H1 (cell line): Measurements from ENCODE around the gene DEFB113. TPM values are rescaled to one million over a fixed set of nuclear protein-coding genes. Genes with fewer than 3 reads are reported as not detected.

Experiments used
- CTCF ChIA-PET: fragments of 300-600 bp; sonication (Branson Sonifier 250); formaldehyde crosslinking; loops from one replicate; lab custom pipeline; 2021; ENCODE audit not compliant: partially characterized antibody; lab: Charles Lee
- POLR2A ChIA-PET: fragments of 300-600 bp; sonication (Branson Sonifier 250); formaldehyde crosslinking; loops from one replicate; lab custom pipeline; 2021; ENCODE audit warnings: inconsistent platforms; ENCODE audit not compliant: partially characterized antibody; lab: Charles Lee
- DNase-seq, 2 experiments: peaks; one replicate each; pipeline versions ENCODE4 v3.0.0 to v3.0.0-alpha.2; 2010 to 2022; ENCODE audit warnings: low spot score in 2 of 2, low read depth in 1 of 2, mixed read lengths in 1 of 2
- FAIRE-seq: peaks from 2 replicates; lab custom pipeline; 2011; peaks lifted over from hg19 to GRCh38; lab: Jason Lieb, UNC
- H2AFZ ChIP-seq: 2 replicates; pipeline ENCODE4 v1.8.1; 2012; ENCODE audit warnings: low read length, inconsistent platforms
- H2AK5ac ChIP-seq: 2 replicates; pipeline ENCODE4 v1.6.1; 2013; ENCODE audit warnings: low read depth, low read length
- H2BK120ac ChIP-seq: replicated peaks from 2 replicates; pipeline ENCODE3; 2013; ENCODE audit warnings: low read depth, low read length, inconsistent platforms
- H2BK12ac ChIP-seq: 2 replicates; pipeline ENCODE4 v1.6.1; 2013; ENCODE audit warnings: low read depth, low read length
- H2BK15ac ChIP-seq: 2 replicates; pipeline ENCODE4 v1.6.1; 2013; ENCODE audit warnings: low read length
- H2BK20ac ChIP-seq: 2 replicates; pipeline ENCODE4 v1.6.1; 2013; ENCODE audit warnings: low read length
- H2BK5ac ChIP-seq: 2 replicates; pipeline ENCODE4 v1.6.1; 2013; ENCODE audit warnings: low read depth, low read length
- H3K14ac ChIP-seq: 2 replicates; pipeline ENCODE4 v1.6.1; 2013; ENCODE audit warnings: inconsistent platforms; ENCODE audit not compliant: insufficient read length
- H3K18ac ChIP-seq: 2 replicates; pipeline ENCODE4 v1.6.1; 2013; ENCODE audit warnings: low read length; ENCODE audit errors: extremely low read depth
- H3K23ac ChIP-seq: 2 replicates; pipeline ENCODE4 v1.6.1; 2013; ENCODE audit warnings: inconsistent platforms; ENCODE audit not compliant: insufficient read length
- H3K23me2 ChIP-seq: 2 replicates; pipeline ENCODE4 v1.6.1; 2013; ENCODE audit warnings: low read depth, low read length
- H3K27ac ChIP-seq: 2 replicates; pipeline ENCODE4 v1.6.1; 2011; ENCODE audit warnings: low read depth, low read length, inconsistent platforms
- H3K27me3 ChIP-seq, 4 experiments: replicated peaks in 1 of 4; 1 replicate in 1 of 4; 2 replicates in 3 of 4; pipeline versions ENCODE4 v1.6.1 to v1.8.1; 2011 to 2013; ENCODE audit warnings: low read length in 3 of 4, mild to moderate bottlenecking in 3 of 4, inconsistent platforms in 2 of 4, mixed read lengths in 2 of 4, moderate library complexity in 1 of 4; ENCODE audit not compliant: control insufficient read depth in 3 of 4, insufficient read depth in 3 of 4; ENCODE audit errors: extremely low read depth in 1 of 4
- H3K36me3 ChIP-seq, 4 experiments: 2 replicates each; pipeline versions ENCODE4 v1.6.1 to v1.8.1; 2011 to 2013; ENCODE audit warnings: mild to moderate bottlenecking in 4 of 4, low read length in 3 of 4, moderate library complexity in 2 of 4, control low read depth in 1 of 4, inconsistent platforms in 1 of 4; ENCODE audit not compliant: insufficient read depth in 4 of 4, control insufficient read depth in 2 of 4
- H3K4ac ChIP-seq: replicated peaks from 2 replicates; pipeline ENCODE3; 2013; ENCODE audit warnings: low read length, low read depth, mixed read lengths, inconsistent platforms; ENCODE audit not compliant: insufficient read length
- H3K4me1 ChIP-seq, 4 experiments: replicated peaks in 1 of 4; 1 replicate in 1 of 4; 2 replicates in 3 of 4; pipeline versions ENCODE4 v1.6.1 to v1.8.1; 2011 to 2013; ENCODE audit warnings: low read length in 3 of 4, inconsistent platforms in 2 of 4, mixed read lengths in 1 of 4; ENCODE audit not compliant: insufficient read depth in 4 of 4, control insufficient read depth in 3 of 4
- H3K4me2 ChIP-seq, 2 experiments: 2 replicates each; pipeline versions ENCODE4 v1.6.1 to v1.8.1; 2011 to 2013; ENCODE audit warnings: low read depth in 2 of 2, low read length in 2 of 2, control low read depth in 1 of 2, inconsistent platforms in 1 of 2, mild to moderate bottlenecking in 1 of 2; ENCODE audit not compliant: insufficient read depth in 1 of 2
- H3K4me3 ChIP-seq, 4 experiments: fragments of 200-600, 300-600 bp in 1 of 4; sonication (generic), shearing (Covaris generic), sonication (Bioruptor Twin) in 1 of 4; 2 replicates each; pipeline versions ENCODE4 v1.5.1 to v1.8.1; 2011 to 2016; ENCODE audit warnings: low read length in 4 of 4, low read depth in 3 of 4, control low read depth in 2 of 4, inconsistent platforms in 2 of 4, mild to moderate bottlenecking in 2 of 4, mixed read lengths in 1 of 4, moderate library complexity in 1 of 4; ENCODE audit not compliant: insufficient read depth in 2 of 4; ENCODE audit errors: extremely low read depth in 1 of 4
- H3K56ac ChIP-seq: replicated peaks from 2 replicates; pipeline ENCODE3; 2013; ENCODE audit warnings: low read depth, mild to moderate bottlenecking, mixed read lengths, low read length, inconsistent platforms; ENCODE audit not compliant: insufficient read length
- H3K79me1 ChIP-seq: 2 replicates; pipeline ENCODE4 v1.6.1; 2013; ENCODE audit warnings: low read depth, low read length, control low read depth
- H3K79me2 ChIP-seq, 2 experiments: 2 replicates each; pipeline versions ENCODE4 v1.6.1 to v1.8.1; 2012 to 2013; ENCODE audit warnings: low read length in 2 of 2, mild to moderate bottlenecking in 2 of 2, inconsistent platforms in 1 of 2; ENCODE audit not compliant: insufficient read depth in 2 of 2, control insufficient read depth in 1 of 2
- H3K9ac ChIP-seq, 4 experiments: replicated peaks in 1 of 4; 1 replicate in 1 of 4; 2 replicates in 3 of 4; pipeline versions ENCODE4 v1.6.1 to v1.8.1; 2011 to 2013; ENCODE audit warnings: low read depth in 3 of 4, low read length in 3 of 4, control low read depth in 2 of 4, mild to moderate bottlenecking in 2 of 4, moderate library complexity in 2 of 4, inconsistent platforms in 1 of 4; ENCODE audit errors: extremely low read depth in 1 of 4
- H3K9me3 ChIP-seq, 2 experiments: 2 replicates each; pipeline versions ENCODE4 v1.6.1 to v1.8.1; 2012 to 2013; ENCODE audit warnings: mild to moderate bottlenecking in 2 of 2, moderate library complexity in 2 of 2, control low read depth in 1 of 2, inconsistent platforms in 1 of 2, low read depth in 1 of 2, low read length in 1 of 2, mixed read lengths in 1 of 2; ENCODE audit not compliant: insufficient read depth in 2 of 2
- H4K20me1 ChIP-seq, 2 experiments: replicated peaks in 1 of 2; 2 replicates each; pipeline versions ENCODE3 to v1.8.1; 2011 to 2013; ENCODE audit warnings: inconsistent platforms in 2 of 2, low read length in 2 of 2, mild to moderate bottlenecking in 1 of 2; ENCODE audit not compliant: insufficient read depth in 2 of 2, control insufficient read depth in 1 of 2
- H4K5ac ChIP-seq: 2 replicates; pipeline ENCODE4 v1.6.1; 2013; ENCODE audit warnings: low read length, low read depth, mixed read lengths, inconsistent platforms; ENCODE audit not compliant: insufficient read length
- H4K8ac ChIP-seq: 2 replicates; pipeline ENCODE4 v1.8.0; 2013; ENCODE audit warnings: mild to moderate bottlenecking, moderate library complexity, low read length, inconsistent platforms; ENCODE audit not compliant: insufficient read depth; ENCODE audit errors: extremely low read depth
- H4K91ac ChIP-seq: replicated peaks from 2 replicates; pipeline ENCODE3; 2013; ENCODE audit warnings: low read length, mixed read lengths, inconsistent platforms; ENCODE audit not compliant: insufficient read length
- ATF2 ChIP-seq: IDR thresholded peaks from 2 replicates; pipeline ENCODE4 v1.6.1; 2012; ENCODE audit warnings: low read length, inconsistent platforms
- CREB1 ChIP-seq: IDR thresholded peaks from 2 replicates; pipeline ENCODE4 v1.6.1; 2012; ENCODE audit warnings: inconsistent platforms
- GTF2F1 ChIP-seq: IDR thresholded peaks from 2 replicates; pipeline ENCODE4 v1.6.1; 2012; ENCODE audit warnings: low read depth, low read length, improper control_type of control experiment, borderline replicate concordance
- NANOG ChIP-seq: IDR thresholded peaks from 2 replicates; pipeline ENCODE4 v1.6.1; 2011; ENCODE audit warnings: low read length, low read depth, mild to moderate bottlenecking, inconsistent platforms; ENCODE audit not compliant: insufficient read depth, poor library complexity, severe bottlenecking
- PHF8 ChIP-seq: fragments of 200-600 bp; sonication (generic); conservative IDR thresholded peaks from 2 replicates; pipeline ENCODE4 v1.7.1; 2012; ENCODE audit warnings: low read depth, mild to moderate bottlenecking, inconsistent platforms, low read length, moderate library complexity
- POLR2A ChIP-seq, 2 experiments: IDR thresholded peaks; 1 replicate in 1 of 2; 2 replicates in 1 of 2; pipeline ENCODE4 v1.6.1; 2011; ENCODE audit warnings: low read depth in 2 of 2, low read length in 2 of 2, mild to moderate bottlenecking in 2 of 2; ENCODE audit errors: control extremely low read depth in 1 of 2
- RNF2 ChIP-seq: fragments of 200-900, 300-1000 bp; sonication (generic); IDR thresholded peaks from 2 replicates; pipeline ENCODE4 v1.7.1; 2016; ENCODE audit warnings: borderline replicate concordance, low read depth, mild to moderate bottlenecking, antibody characterized with exemption, low read length; ENCODE audit not compliant: poor library complexity, severe bottlenecking; ENCODE audit errors: missing control alignments
- SP2 ChIP-seq: IDR thresholded peaks from 2 replicates; pipeline ENCODE4 v1.6.1; 2012; ENCODE audit warnings: mild to moderate bottlenecking, low read length, inconsistent platforms
- TCF12 ChIP-seq: IDR thresholded peaks from 2 replicates; pipeline ENCODE4 v1.6.1; 2011; ENCODE audit warnings: low read depth, mild to moderate bottlenecking, low read length
- ZNF274 ChIP-seq: IDR thresholded peaks from 2 replicates; pipeline ENCODE4 v1.7.0; 2012; ENCODE audit warnings: low read length, borderline replicate concordance; ENCODE audit errors: extremely low read depth
- WGBS, 2 experiments: shearing (Covaris generic) in 1 of 2; methylation state at CpG; one replicate each; pipeline versions ENCODE4 v1.1.6 to v1.1.7; 2013 to 2015; ENCODE audit warnings: low lambda C conversion rate in 2 of 2, mixed read lengths in 2 of 2, inconsistent platforms in 1 of 2, low coverage in 1 of 2, missing lambda C conversion rate in 1 of 2; ENCODE audit not compliant: insufficient replicate concordance in 2 of 2, insufficient coverage in 1 of 2, insufficient read length in 1 of 2; ENCODE audit errors: extremely low coverage in 1 of 2, missing lambda C conversion rate in 1 of 2; 5-methylcytosine and 5-hydroxymethylcytosine counted together
- polyA plus RNA-seq, 7 experiments: library from polyadenylated mRNA; depleted of rRNA in 3 of 7; stranded (reverse) in 5 of 7; unstranded in 2 of 7; fragments of >200 nt in 5 of 7; fragments of 200-250 nt in 2 of 7; gene quantifications; 1 replicate in 5 of 7; 2 replicates in 1 of 7; 4 replicates in 1 of 7; pipeline versions ENCODE4 v1.2.1 to v1.2.3, GENCODE V29; 2011 to 2013; ENCODE audit warnings: missing spikeins in 2 of 7, mixed read lengths in 2 of 7
- total RNA-seq: library from RNA; stranded (reverse); fragmentation: NEBNext Ultra II Directional; extraction: Animal tissue kit (Norgen Biotek cat#: 25700); gene quantifications from 2 replicates; pipeline ENCODE4 v1.2.1, GENCODE V29; 2021
- TF ChIP-seq, protein P1 (sequence below): IDR thresholded peaks from 2 replicates; pipeline ENCODE4 v1.6.1; 2012; ENCODE audit warnings: inconsistent platforms

The DEFB113 gene
- total and polyA plus RNA-seq, 2 of the 8 experiments (the other 6 are each of a cell fraction or from before 2014, with no cell fraction given) = not detected

GRCh38 chr6:49933526-49933925, 35.9 kb downstream of the DEFB113 start:
- no peak overlapping the region for H3K14ac ChIP-seq
- no peak overlapping the region for H3K4me2 ChIP-seq
- H3K4me3 ChIP-seq = no peak overlapping the region
- ChIA-PET POLR2A (no interaction called here), CTCF (interaction anchor here (1.3 kb wide), 1 partner anchor 9 kb away, joined by 4 read pairs; no protein-coding TSS in a partner anchor)
- no peak overlapping the region for H2BK12ac ChIP-seq
- H2BK120ac ChIP-seq = no peak overlapping the region
- H3K18ac ChIP-seq = no peak overlapping the region
- no peak overlapping the region for H4K5ac ChIP-seq
- no peak for FAIRE-seq
- 82% methylated on average over 13 of the region's 21 CpGs; no CpG with 5 or more reads in 1 of the 2 experiments for WGBS, 2 experiments
- no peak overlapping the region for H4K91ac ChIP-seq
- no peak for DNase-seq
- H3K23me2 ChIP-seq = no peaks in the 10 kb centered on the region
- H4K20me1 ChIP-seq = no peaks in the 10 kb centered on the region
- no peak overlapping the region for H3K23ac ChIP-seq
- no peak overlapping the region for H2BK20ac ChIP-seq
- H2BK15ac ChIP-seq = no peak overlapping the region
- H3K79me1 ChIP-seq = no peaks in the 10 kb centered on the region
- no peak overlapping the region for H2AK5ac ChIP-seq
- H3K4ac ChIP-seq = no peak overlapping the region
- no peak overlapping the region for H3K9ac ChIP-seq
- no peaks in the 10 kb centered on the region for H3K27me3 ChIP-seq
- no peaks in the 10 kb centered on the region for H3K9me3 ChIP-seq
- H2BK5ac ChIP-seq = no peak overlapping the region
- H3K4me1 ChIP-seq = no peaks in the 10 kb centered on the region
- no peaks in the 10 kb centered on the region for H3K36me3 ChIP-seq
- no peaks in the 10 kb centered on the region for H3K79me2 ChIP-seq
- H3K27ac ChIP-seq = no peak overlapping the region
- no peak overlapping the region for H2AFZ ChIP-seq
- H4K8ac ChIP-seq = no peak overlapping the region
- H3K56ac ChIP-seq = no peak overlapping the region
- TF ChIP-seq CREB1 (no peak), ATF2 (no peak), TCF12 (no peak), NANOG (no peak), RNF2 (no peak), PHF8 (no peak), POLR2A (IDR thresholded peaks at IDR 0.05; ENCODE audit: control extremely low read depth in 1 of 2, low read depth in 2 of 2, low read length in 2 of 2) (no peak), SP2 (no peak), ZNF274 (no peak), GTF2F1 (no peak)
- TF ChIP-seq, protein P1, sequence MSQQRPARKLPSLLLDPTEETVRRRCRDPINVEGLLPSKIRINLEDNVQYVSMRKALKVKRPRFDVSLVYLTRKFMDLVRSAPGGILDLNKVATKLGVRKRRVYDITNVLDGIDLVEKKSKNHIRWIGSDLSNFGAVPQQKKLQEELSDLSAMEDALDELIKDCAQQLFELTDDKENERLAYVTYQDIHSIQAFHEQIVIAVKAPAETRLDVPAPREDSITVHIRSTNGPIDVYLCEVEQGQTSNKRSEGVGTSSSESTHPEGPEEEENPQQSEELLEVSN = no peak
